ENCODE results near the gene FERMT2. TPM values are rescaled to one million over a fixed set of nuclear protein-coding genes. Genes with fewer than 3 reads are reported as not detected.

FERMT2 gene
- total and polyA plus RNA-seq, 9 of the 15 experiments (the other 6 are each of a cell fraction or from before 2014, with no cell fraction given), result 0.10 to 1.3 (median 0.40) TPM

GRCh38 chr14:52856139-52856538 lies 94.7 kb downstream of the FERMT2 start:
- no peak for DNase-seq (ENCODE audit: extremely low read depth in 1 of 4, low spot score in 3 of 4)
- no peak overlapping the region for H2AFZ ChIP-seq (ENCODE audit: low read depth, low read length)
- no peaks in the 10 kb centered on the region for H3K36me3 ChIP-seq (ENCODE audit: control insufficient read depth, insufficient read depth, low read length)
- H3K27ac ChIP-seq (ENCODE audit: extremely low read depth, low read depth, low read length), result no peak overlapping the region
- intact Hi-C loops (cut with micrococcal nuclease), result no loop called here
- ChIA-PET CTCF (ENCODE audit: low intra/inter-chr PET ratio) (no interaction called here), POLR2A (no interaction called here)
- FAIRE-seq, result no peak
- no peak overlapping the region for H3K4me3 ChIP-seq
- H3K9me1 ChIP-seq (ENCODE audit: control insufficient read depth, insufficient read depth, low read length), result no peaks in the 10 kb centered on the region
- no peak overlapping the region for H3K9ac ChIP-seq (ENCODE audit: insufficient read depth in 1 of 2, low read depth in 2 of 2, low read length in 2 of 2)
- BruUV-seq (replicated peaks), result no TSS peak
- H3K9me3 ChIP-seq (replicated peaks; ENCODE audit: control insufficient read depth, insufficient read depth, low read depth, low read length), result no peaks in the 10 kb centered on the region
- peaks cover 0 to 9% of the 10 kb centered on the region in 2 experiments; a peak in 2 of 5 replicates for H3K4me1 ChIP-seq (replicated peaks in 1 of 2; ENCODE audit: control insufficient read depth in 2 of 2, insufficient read depth in 2 of 2, low read length in 2 of 2)
- no peak for ATAC-seq
- no peaks in the 10 kb centered on the region for H3K79me2 ChIP-seq (ENCODE audit: control insufficient read depth, insufficient read depth, low read length)
- WGBS (ENCODE audit: insufficient coverage, low coverage, missing lambda C conversion rate), result 7% methylated on average over 4 of the region's 4 CpGs
- in situ Hi-C loops (cut with MboI), result no loop called here
- H4K20me1 ChIP-seq (replicated peaks; ENCODE audit: control insufficient read depth, insufficient read depth, low read length), result no peaks in the 10 kb centered on the region
- no peak overlapping the region for H3K4me2 ChIP-seq (ENCODE audit: insufficient read depth, low read length)
- no peaks in the 10 kb centered on the region; a peak in 2 of 5 replicates for H3K27me3 ChIP-seq (ENCODE audit: control insufficient read depth in 2 of 2, insufficient read depth in 2 of 2, low read length in 2 of 2)
- TF ChIP-seq ZNF655 (CRISPR knock-in tag; IDR thresholded peaks at IDR 0.05), result no peak
- no peak for TF ChIP-seq GTF2A2 (tag; IDR thresholded peaks at IDR 0.05)
- TF ChIP-seq ZBTB26 (CRISPR knock-in tag; IDR thresholded peaks at IDR 0.05), result no peak
- no peak for TF ChIP-seq MLX (CRISPR knock-in tag; conservative IDR thresholded peaks at IDR 0.05)
- TF ChIP-seq RBM25 (IDR thresholded peaks at IDR 0.05; ENCODE audit: low read depth, low read length, severe bottlenecking), result no peak
- TF ChIP-seq KLF16 (IDR thresholded peaks at IDR 0.05), result no peak
- no peak for TF ChIP-seq ZNF217 (CRISPR knock-in tag; IDR thresholded peaks at IDR 0.05)
- no peak for TF ChIP-seq ZNF280B (CRISPR knock-in tag; IDR thresholded peaks at IDR 0.05)
- no peak for TF ChIP-seq ZNF318 (IDR thresholded peaks at IDR 0.05; ENCODE audit: borderline replicate concordance in 1 of 2, low read depth in 1 of 2)

Data from K562 (cell line).